Loucy (cell line): ENCODE data around the gene CADM1.

Source experiments
- H2AFZ ChIP-seq: fragments of 200-600 bp; sonication (generic); 2 replicates; pipeline ENCODE4 v1.6.0; 2016; ENCODE audit warnings: antibody characterized with exemption, mild to moderate bottlenecking, low read length, moderate library complexity
- H3F3A ChIP-seq: fragments of 200-600 bp; 2 replicates; pipeline ENCODE4 v1.6.0; 2016; ENCODE audit warnings: antibody characterized with exemption, low read depth, mild to moderate bottlenecking
- H3K27me3 ChIP-seq: fragments of 200-600 bp; sonication (generic); 2 replicates; pipeline ENCODE4 v1.6.1; 2014; ENCODE audit warnings: low read length, mild to moderate bottlenecking; ENCODE audit not compliant: insufficient read depth, poor library complexity, severe bottlenecking
- H3K36me3 ChIP-seq: fragments of 200-600 bp; sonication (generic); 2 replicates; pipeline ENCODE4 v1.6.1; 2016; ENCODE audit warnings: low read length; ENCODE audit not compliant: insufficient read depth
- H3K4me1 ChIP-seq: fragments of 200-600 bp; sonication (generic); 2 replicates; pipeline ENCODE4 v1.5.1; 2014; ENCODE audit warnings: low read length, mild to moderate bottlenecking; ENCODE audit not compliant: insufficient read depth, poor library complexity, severe bottlenecking
- H3K4me2 ChIP-seq: fragments of 200-600 bp; sonication (generic); 2 replicates; pipeline ENCODE4 v1.6.0; 2014; ENCODE audit warnings: antibody characterized with exemption, low read length, low read depth, mild to moderate bottlenecking; ENCODE audit not compliant: poor library complexity, severe bottlenecking
- H3K4me3 ChIP-seq: fragments of 200-600 bp; sonication (generic); 2 replicates; pipeline ENCODE4 v1.5.1; 2014; ENCODE audit warnings: low read length, mild to moderate bottlenecking, mixed read lengths; ENCODE audit not compliant: poor library complexity, severe bottlenecking
- H3K79me2 ChIP-seq: fragments of 200-600 bp; sonication (generic); 2 replicates; pipeline ENCODE4 v1.6.1; 2014; ENCODE audit warnings: low read length; ENCODE audit not compliant: insufficient read depth
- H3K9ac ChIP-seq: fragments of 200-600 bp; sonication (generic); 2 replicates; pipeline ENCODE4 v1.6.0; 2014; ENCODE audit warnings: mild to moderate bottlenecking, low read depth, low read length, moderate library complexity; ENCODE audit not compliant: poor library complexity, severe bottlenecking
- H3K9me2 ChIP-seq: fragments of 200-600 bp; sonication (generic); replicated peaks from 2 replicates; pipeline ENCODE4 v1.6.1; 2016; ENCODE audit warnings: low read depth, low read length, mixed read lengths
- H3K9me3 ChIP-seq: fragments of 200-600 bp; sonication (generic); 2 replicates; pipeline ENCODE4 v1.6.1; 2014; ENCODE audit warnings: mild to moderate bottlenecking, antibody characterized with exemption, low read length, low read depth; ENCODE audit not compliant: insufficient read depth
- H4K20me1 ChIP-seq: fragments of 200-600 bp; sonication (generic); 2 replicates; pipeline ENCODE4 v1.6.0; 2014; ENCODE audit warnings: antibody characterized with exemption, low read length, mild to moderate bottlenecking; ENCODE audit not compliant: insufficient read depth, poor library complexity, severe bottlenecking
- CTCF ChIP-seq: fragments of 200-600 bp; sonication (generic); conservative IDR thresholded peaks from 2 replicates; pipeline ENCODE4 v1.5.1; 2014; ENCODE audit warnings: mild to moderate bottlenecking, antibody characterized with exemption, low read length
- EZH2phosphoT487 ChIP-seq: fragments of 200-600 bp; IDR thresholded peaks from 2 replicates; pipeline ENCODE4 v1.6.1; 2018; ENCODE audit warnings: antibody characterized with exemption, mild to moderate bottlenecking, moderate library complexity, borderline replicate concordance

The CADM1 gene

GRCh38 chr11:115502636-115503082 is 1.6 kb downstream of the CADM1 start:
- no peaks in the 10 kb centered on the region for H3K27me3 ChIP-seq
- H3K79me2 ChIP-seq, result no peaks in the 10 kb centered on the region
- H3K9me2 ChIP-seq, result no peaks in the 10 kb centered on the region
- TF ChIP-seq CTCF (no peak), EZH2phosphoT487 (no peak)
- no peak overlapping the region for H3K4me3 ChIP-seq
- H3K36me3 ChIP-seq, result no peaks in the 10 kb centered on the region
- no peaks in the 10 kb centered on the region for H4K20me1 ChIP-seq
- H3K4me1 ChIP-seq, result no peaks in the 10 kb centered on the region
- H3K9ac ChIP-seq, result no peak overlapping the region
- no peaks in the 10 kb centered on the region for H3F3A ChIP-seq
- H2AFZ ChIP-seq, result no peak overlapping the region
- no peaks in the 10 kb centered on the region for H3K9me3 ChIP-seq
- H3K4me2 ChIP-seq, result no peak overlapping the region

DNA sequence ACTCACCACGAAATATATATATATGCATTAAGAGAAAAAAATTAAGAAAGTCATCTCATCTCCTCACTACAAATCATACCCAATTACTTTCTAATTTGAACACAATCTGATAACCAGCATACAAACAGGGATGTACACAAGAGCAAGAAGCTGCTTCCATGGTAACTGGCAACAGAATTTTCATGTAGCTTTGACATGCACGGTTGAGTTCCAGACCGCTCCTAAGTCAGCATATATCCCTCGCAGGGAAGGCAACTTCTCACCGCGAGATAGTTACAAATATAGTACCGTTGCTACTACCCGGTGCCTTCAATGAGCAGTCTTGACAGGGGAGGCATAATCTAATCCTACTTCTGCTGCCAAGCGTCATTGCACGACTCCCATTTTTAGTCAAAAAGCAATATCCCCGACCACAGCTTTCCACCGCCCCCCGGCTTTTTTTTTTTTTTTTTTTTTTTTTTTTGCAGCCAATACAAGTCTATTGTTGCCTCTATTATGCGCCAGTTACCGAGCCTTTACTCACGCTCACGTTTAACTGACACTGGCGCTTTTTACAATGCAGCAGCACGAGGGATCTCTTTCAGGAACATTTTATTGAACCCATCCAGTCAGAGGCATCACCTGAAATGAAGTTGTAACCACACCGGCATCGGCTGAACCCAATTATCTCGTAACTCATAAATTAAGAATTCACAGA is 2.2 kb downstream of the CADM1 start:
- Histone ChIP-seq H3K27me3 (no peaks in the 10 kb centered on the region), H3K79me2 (no peaks in the 10 kb centered on the region), H3K4me3 (no peak overlapping the region), H3K36me3 (no peaks in the 10 kb centered on the region), H2AFZ (no peak overlapping the region), H3K9me2 (no peaks in the 10 kb centered on the region), H3K9me3 (no peaks in the 10 kb centered on the region), H3K4me2 (no peak overlapping the region), H3K9ac (no peak overlapping the region), H3F3A (no peaks in the 10 kb centered on the region), H3K4me1 (no peaks in the 10 kb centered on the region), H4K20me1 (no peaks in the 10 kb centered on the region)
- TF ChIP-seq EZH2phosphoT487 (no peak), CTCF (no peak)

GRCh38 chr11:115501502-115501892 is 2.7 kb downstream of the CADM1 start:
- H3K9ac ChIP-seq, result no peak overlapping the region
- no peaks in the 10 kb centered on the region for H3K36me3 ChIP-seq
- H3K9me3 ChIP-seq, result no peaks in the 10 kb centered on the region
- H3K9me2 ChIP-seq, result no peaks in the 10 kb centered on the region
- no peaks in the 10 kb centered on the region for H3K27me3 ChIP-seq
- no peaks in the 10 kb centered on the region for H3K4me1 ChIP-seq
- H3F3A ChIP-seq, result no peaks in the 10 kb centered on the region
- H3K4me3 ChIP-seq, result no peak overlapping the region
- H3K79me2 ChIP-seq, result no peaks in the 10 kb centered on the region
- TF ChIP-seq EZH2phosphoT487 (no peak), CTCF (no peak)
- H2AFZ ChIP-seq, result no peak overlapping the region
- no peaks in the 10 kb centered on the region for H4K20me1 ChIP-seq
- H3K4me2 ChIP-seq, result no peak overlapping the region
